ENCODE measurements around the gene XPOT.

The XPOT gene

DNA sequence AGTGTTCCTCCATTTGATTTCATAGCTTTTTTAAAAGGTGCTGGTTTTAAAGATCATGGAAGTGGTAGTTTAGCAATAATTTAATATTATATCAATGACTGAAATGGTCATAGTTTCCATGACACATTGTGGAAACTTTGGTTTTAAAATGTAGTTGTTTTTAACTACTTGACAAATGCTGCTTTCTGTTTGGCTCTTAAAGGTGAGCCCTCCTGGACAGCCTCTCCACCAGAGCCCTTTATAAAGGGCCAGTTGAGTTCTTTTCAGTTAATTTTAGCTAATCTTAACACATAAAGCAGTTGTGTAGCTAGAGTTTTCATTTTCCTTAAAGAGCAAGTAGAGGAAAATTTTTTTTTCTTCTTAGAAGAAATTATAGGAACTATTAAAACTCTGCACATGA, 14.0 kb downstream of the XPOT start:
- DNase-seq (ENCODE audit: low read depth) = no peak
- TF ChIP-seq, protein P1, sequence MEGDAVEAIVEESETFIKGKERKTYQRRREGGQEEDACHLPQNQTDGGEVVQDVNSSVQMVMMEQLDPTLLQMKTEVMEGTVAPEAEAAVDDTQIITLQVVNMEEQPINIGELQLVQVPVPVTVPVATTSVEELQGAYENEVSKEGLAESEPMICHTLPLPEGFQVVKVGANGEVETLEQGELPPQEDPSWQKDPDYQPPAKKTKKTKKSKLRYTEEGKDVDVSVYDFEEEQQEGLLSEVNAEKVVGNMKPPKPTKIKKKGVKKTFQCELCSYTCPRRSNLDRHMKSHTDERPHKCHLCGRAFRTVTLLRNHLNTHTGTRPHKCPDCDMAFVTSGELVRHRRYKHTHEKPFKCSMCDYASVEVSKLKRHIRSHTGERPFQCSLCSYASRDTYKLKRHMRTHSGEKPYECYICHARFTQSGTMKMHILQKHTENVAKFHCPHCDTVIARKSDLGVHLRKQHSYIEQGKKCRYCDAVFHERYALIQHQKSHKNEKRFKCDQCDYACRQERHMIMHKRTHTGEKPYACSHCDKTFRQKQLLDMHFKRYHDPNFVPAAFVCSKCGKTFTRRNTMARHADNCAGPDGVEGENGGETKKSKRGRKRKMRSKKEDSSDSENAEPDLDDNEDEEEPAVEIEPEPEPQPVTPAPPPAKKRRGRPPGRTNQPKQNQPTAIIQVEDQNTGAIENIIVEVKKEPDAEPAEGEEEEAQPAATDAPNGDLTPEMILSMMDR (IDR thresholded peaks at IDR 0.05; ENCODE audit: insufficient read depth, low read depth, low read length, missing control alignments) = no peak
- H3K4me3 ChIP-seq (ENCODE audit: low read length) = no peak overlapping the region

DNA sequence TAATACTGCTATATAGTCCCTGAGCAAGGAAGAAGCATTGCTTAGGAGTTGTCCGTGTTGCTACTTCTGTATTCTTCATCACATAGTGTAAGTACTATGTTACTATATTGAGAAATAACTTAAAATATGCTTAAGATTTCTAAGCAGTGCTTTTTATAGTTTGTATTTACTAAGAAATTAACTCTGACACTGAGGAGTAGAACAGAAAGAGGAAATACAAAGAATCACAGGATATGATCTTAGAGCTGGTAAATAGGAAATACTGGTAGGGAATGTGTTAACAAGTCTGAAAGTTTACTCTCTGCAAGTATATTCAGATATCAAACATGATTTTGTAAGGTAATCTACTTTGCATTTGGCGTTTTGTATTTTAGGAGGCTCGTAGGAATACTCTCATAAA, 15.5 kb downstream of the XPOT start:
- TF ChIP-seq, protein P1 (IDR thresholded peaks at IDR 0.05; ENCODE audit: insufficient read depth, low read depth, low read length, missing control alignments) = no peak
- no peak overlapping the region for H3K4me3 ChIP-seq (ENCODE audit: low read length)
- no peak for DNase-seq (ENCODE audit: low read depth)

DNA sequence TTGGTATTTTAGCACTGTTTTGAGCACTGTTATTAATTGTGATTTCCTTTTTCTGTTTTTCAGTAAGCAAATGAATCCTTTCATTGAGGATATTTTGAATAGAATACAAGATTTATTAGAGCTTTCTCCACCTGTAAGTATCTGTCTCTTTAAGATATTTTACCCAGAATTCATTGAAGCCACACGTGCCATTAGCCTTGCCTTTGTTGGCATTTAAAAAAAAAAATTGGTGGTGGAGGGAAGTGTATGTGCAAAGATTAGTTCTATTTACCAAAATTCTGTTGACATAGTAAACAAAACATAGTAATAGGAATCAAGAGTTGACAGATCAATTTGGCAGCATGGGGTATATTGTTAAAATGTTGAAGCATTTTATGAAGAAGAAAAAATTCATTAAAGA, 23.8 kb downstream of the XPOT start:
- DNase-seq (ENCODE audit: low read depth) = no peak
- TF ChIP-seq, protein P1 (IDR thresholded peaks at IDR 0.05; ENCODE audit: insufficient read depth, low read depth, low read length, missing control alignments) = no peak
- no peak overlapping the region for H3K4me3 ChIP-seq (ENCODE audit: low read length)

DNA sequence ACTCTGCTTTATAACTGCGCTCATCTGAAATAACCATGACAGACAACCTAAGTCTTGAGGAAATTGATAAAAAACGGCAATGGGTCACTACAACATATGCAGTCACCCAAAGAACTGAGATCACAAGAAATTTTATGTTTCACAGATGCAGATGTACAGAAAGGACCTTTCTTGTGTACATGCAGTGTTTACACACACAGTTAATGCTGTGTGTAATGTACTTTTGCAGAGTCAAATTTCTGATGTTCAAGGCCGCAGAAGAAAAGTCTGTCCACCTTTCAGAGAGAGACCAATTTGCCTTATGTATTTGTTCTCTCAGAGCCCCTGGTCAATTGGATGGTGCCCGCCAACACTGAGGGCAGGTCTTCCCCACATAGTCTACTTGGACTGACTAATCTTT, 24.8 kb downstream of the XPOT start:
- TF ChIP-seq, protein P1 (IDR thresholded peaks at IDR 0.05; ENCODE audit: insufficient read depth, low read depth, low read length, missing control alignments) = no peak
- H3K4me3 ChIP-seq (ENCODE audit: low read length) = no peak overlapping the region
- no peak for DNase-seq (ENCODE audit: low read depth)

DNA sequence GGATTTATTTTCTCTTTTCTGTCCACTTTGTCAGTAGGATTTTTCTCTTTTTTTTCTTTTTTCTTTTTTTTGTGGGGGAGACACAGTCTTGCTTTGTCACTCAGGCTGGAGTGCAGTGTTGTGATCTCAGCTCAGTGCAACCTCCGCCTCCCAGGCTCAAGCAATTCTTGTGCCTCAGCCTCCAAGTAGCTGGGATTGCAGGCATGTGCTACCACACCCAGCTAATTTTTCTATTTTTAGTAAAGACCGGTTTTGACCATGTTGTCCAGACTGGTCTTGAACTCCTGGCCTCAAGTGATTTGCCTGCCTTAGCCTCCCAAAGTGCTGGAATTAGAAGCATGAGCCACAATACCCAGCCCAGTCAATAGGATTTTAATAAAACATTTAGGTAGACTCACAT, 26.7 kb downstream of the XPOT start:
- H3K4me3 ChIP-seq (ENCODE audit: low read length) = no peak overlapping the region
- TF ChIP-seq, protein P1 (IDR thresholded peaks at IDR 0.05; ENCODE audit: insufficient read depth, low read depth, low read length, missing control alignments) = no peak
- DNase-seq (ENCODE audit: low read depth) = no peak

DNA sequence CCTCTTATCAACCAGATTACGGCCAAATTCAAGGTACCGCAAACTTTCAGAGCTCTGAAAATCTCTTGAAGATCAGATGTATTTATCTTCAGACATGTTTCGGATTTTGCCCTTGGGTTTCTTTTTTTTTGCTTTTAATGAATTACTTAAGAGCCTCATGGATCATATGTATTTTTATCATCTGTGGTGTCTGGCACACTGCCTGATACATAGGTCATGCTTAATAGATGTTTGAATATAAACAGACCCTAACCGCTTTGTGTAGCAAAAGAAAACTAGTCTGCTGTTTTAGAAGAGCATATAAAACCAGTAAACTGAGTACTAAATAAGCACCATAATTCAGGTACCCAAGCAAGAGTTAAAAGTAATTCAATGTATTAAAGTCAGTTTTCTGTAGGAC, 27.6 kb downstream of the XPOT start:
- no peak for DNase-seq (ENCODE audit: low read depth)
- TF ChIP-seq, protein P1 (IDR thresholded peaks at IDR 0.05; ENCODE audit: insufficient read depth, low read depth, low read length, missing control alignments) = no peak

DNA sequence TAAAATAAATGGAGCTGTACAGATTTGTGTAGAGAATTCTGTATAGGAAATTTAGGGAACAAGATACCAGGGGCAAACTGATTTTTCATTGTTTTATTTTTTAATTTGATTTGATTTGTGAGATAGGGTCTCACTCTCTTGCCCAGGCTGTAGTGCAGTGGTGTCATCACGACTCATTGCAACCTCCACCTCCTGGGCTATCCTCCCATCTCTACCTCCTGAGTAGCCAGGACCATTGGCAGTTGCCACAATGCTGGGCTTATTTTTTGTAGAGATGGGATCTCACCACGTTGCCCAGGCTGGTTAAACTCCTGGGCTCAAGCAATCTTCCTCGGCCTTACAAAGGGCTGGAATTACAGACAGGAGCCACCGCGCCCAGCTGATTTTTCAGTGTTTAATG, 29.7 kb downstream of the XPOT start:
- no peak overlapping the region for H3K4me3 ChIP-seq (ENCODE audit: low read length)
- DNase-seq (ENCODE audit: low read depth) = no peak
- TF ChIP-seq, protein P1 (IDR thresholded peaks at IDR 0.05; ENCODE audit: insufficient read depth, low read depth, low read length, missing control alignments) = no peak

More for the DNA sequence above, 27.6 kb downstream of the XPOT start:
- H3K4me3 ChIP-seq (ENCODE audit: low read length) = no peak overlapping the region
